ENCODE results near the gene PWWP2B. TPM values are rescaled to one million over a fixed set of nuclear protein-coding genes. Genes with fewer than 3 reads are reported as not detected.
"Not testable (repeated sequence)": the region's sequence is repeated elsewhere in the genome, so short reads cannot be mapped to it uniquely, and the experiment has no call there.

Gene PWWP2B
- total RNA-seq, 1 donor from 2014 or later: 12.0 TPM

DNA sequence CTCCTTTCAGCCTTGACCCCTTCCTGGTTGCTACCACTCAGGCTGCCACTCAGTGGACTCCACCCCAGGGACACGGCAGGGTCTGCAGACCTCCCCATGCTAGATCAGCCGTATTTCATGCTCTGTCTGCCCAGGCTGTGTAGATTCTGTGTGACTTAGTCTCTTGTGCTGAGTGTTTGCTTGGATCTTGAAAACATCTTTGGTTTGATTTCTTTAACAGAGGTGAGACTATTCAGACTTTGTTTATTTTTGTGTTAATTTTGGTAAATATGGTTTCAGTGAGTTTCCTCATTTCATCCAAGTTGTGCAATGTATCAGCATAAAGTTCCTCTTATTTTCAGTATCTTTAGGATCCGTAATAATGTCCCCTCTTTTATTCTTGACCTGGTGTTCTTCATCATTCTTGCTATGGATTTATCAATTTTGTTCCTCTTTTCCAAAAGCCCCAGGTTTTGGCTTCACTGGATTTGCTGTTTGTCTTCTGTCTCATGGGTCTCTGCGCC, 21.2 kb upstream of the PWWP2B start:
- Mint-ChIP-seq H3K9me3 (ENCODE audit: unreplicated experiment) (no peaks in the 10 kb centered on the region), H3K27ac (ENCODE audit: unreplicated experiment) (no peak overlapping the region)
- FAIRE-seq: no peak

DNA sequence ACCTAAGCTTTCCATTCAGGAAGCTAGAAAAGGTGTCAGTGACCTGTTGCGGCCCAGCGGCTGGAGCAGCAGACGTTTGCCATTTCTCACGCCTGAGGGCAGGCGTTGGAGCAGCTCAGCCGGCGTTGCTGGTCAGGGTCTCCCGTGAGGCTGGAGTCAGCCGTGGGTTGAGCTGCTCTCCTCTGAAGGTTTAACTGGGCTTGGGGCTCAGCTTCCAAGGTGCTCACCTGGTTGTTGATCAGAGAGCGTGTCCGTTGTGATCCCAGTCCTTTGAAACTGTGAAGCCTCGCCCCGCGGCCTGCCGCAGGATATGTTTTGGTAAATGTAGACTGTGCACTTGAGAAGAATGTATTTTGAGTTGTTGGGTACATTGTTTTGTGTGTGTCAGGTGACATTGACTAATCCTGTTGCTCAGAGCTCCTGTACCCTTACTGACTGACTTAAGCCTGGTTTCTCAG, 20.6 kb upstream of the PWWP2B start:
- H3K36me3 Mint-ChIP-seq (ENCODE audit: low read depth, unreplicated experiment): peaks cover 4% of the 10 kb centered on the region
- H3K36me3 ChIP-seq (ENCODE audit: insufficient read depth, low read length): no peaks in the 10 kb centered on the region
- H3K27ac ChIP-seq (ENCODE audit: low read depth, low read length): no peak overlapping the region
- no peak overlapping the region for H3K4me3 Mint-ChIP-seq (ENCODE audit: unreplicated experiment)
- DNase-seq (ENCODE audit: low read depth): no peak
- H3K27ac Mint-ChIP-seq (ENCODE audit: unreplicated experiment): no peak overlapping the region
- no peak overlapping the region for H3K4me3 ChIP-seq (ENCODE audit: insufficient read depth, low read depth, low read length)
- H3K9ac ChIP-seq (ENCODE audit: low read length): no peak overlapping the region
- no peaks in the 10 kb centered on the region for H4K20me1 ChIP-seq (ENCODE audit: insufficient read depth, low read length)
- no peak for FAIRE-seq
- no peaks in the 10 kb centered on the region for H3K4me1 ChIP-seq (ENCODE audit: insufficient read depth, low read length)
- H3K9me3 Mint-ChIP-seq (ENCODE audit: unreplicated experiment): peaks cover 1% of the 10 kb centered on the region
- peaks cover 17% of the 10 kb centered on the region for H3K27me3 Mint-ChIP-seq (ENCODE audit: low read depth, unreplicated experiment)
- H3K4me2 ChIP-seq (ENCODE audit: low read length): no peak overlapping the region
- no peaks in the 10 kb centered on the region for H3K4me1 Mint-ChIP-seq (ENCODE audit: low read depth, unreplicated experiment)
- no peak overlapping the region for H2AFZ ChIP-seq (ENCODE audit: low read depth, low read length)
- H3K27me3 ChIP-seq (ENCODE audit: insufficient read depth, low read length): no peaks in the 10 kb centered on the region
- no peaks in the 10 kb centered on the region for H3K9me3 ChIP-seq (ENCODE audit: insufficient read depth, low read depth, low read length)
- no peak for TF ChIP-seq EZH2 (IDR thresholded peaks at IDR 0.05; ENCODE audit: insufficient read depth, low read length)
- TF ChIP-seq, protein P1, sequence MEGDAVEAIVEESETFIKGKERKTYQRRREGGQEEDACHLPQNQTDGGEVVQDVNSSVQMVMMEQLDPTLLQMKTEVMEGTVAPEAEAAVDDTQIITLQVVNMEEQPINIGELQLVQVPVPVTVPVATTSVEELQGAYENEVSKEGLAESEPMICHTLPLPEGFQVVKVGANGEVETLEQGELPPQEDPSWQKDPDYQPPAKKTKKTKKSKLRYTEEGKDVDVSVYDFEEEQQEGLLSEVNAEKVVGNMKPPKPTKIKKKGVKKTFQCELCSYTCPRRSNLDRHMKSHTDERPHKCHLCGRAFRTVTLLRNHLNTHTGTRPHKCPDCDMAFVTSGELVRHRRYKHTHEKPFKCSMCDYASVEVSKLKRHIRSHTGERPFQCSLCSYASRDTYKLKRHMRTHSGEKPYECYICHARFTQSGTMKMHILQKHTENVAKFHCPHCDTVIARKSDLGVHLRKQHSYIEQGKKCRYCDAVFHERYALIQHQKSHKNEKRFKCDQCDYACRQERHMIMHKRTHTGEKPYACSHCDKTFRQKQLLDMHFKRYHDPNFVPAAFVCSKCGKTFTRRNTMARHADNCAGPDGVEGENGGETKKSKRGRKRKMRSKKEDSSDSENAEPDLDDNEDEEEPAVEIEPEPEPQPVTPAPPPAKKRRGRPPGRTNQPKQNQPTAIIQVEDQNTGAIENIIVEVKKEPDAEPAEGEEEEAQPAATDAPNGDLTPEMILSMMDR (IDR thresholded peaks at IDR 0.05; ENCODE audit: insufficient read depth, low read depth, low read length): no peak
- H3K79me2 ChIP-seq (ENCODE audit: insufficient read depth, low read length): no peaks in the 10 kb centered on the region

More for the DNA sequence above, 21.2 kb upstream of the PWWP2B start:
- Histone ChIP-seq H3K9ac (ENCODE audit: low read length) (no peak overlapping the region), H3K36me3 (ENCODE audit: insufficient read depth, low read length) (no peaks in the 10 kb centered on the region), H3K79me2 (ENCODE audit: insufficient read depth, low read length) (no peaks in the 10 kb centered on the region), H3K27ac (ENCODE audit: low read depth, low read length) (no peak overlapping the region), H3K4me2 (ENCODE audit: low read length) (no peak overlapping the region), H4K20me1 (ENCODE audit: insufficient read depth, low read length) (no peaks in the 10 kb centered on the region), H3K4me1 (ENCODE audit: insufficient read depth, low read length) (no peaks in the 10 kb centered on the region), H2AFZ (ENCODE audit: low read depth, low read length) (no peak overlapping the region), H3K9me3 (ENCODE audit: insufficient read depth, low read depth, low read length) (no peaks in the 10 kb centered on the region), H3K27me3 (ENCODE audit: insufficient read depth, low read length) (no peaks in the 10 kb centered on the region), H3K4me3 (ENCODE audit: insufficient read depth, low read depth, low read length) (no peak overlapping the region)
- no peak for DNase-seq (ENCODE audit: low read depth)
- peaks cover 17% of the 10 kb centered on the region for H3K27me3 Mint-ChIP-seq (ENCODE audit: low read depth, unreplicated experiment)
- H3K4me3 Mint-ChIP-seq (ENCODE audit: unreplicated experiment): no peak overlapping the region
- no peaks in the 10 kb centered on the region for H3K4me1 Mint-ChIP-seq (ENCODE audit: low read depth, unreplicated experiment)
- H3K36me3 Mint-ChIP-seq (ENCODE audit: low read depth, unreplicated experiment): peaks cover 4% of the 10 kb centered on the region
- TF ChIP-seq, protein P1 (IDR thresholded peaks at IDR 0.05; ENCODE audit: insufficient read depth, low read depth, low read length): no peak
- TF ChIP-seq EZH2 (IDR thresholded peaks at IDR 0.05; ENCODE audit: insufficient read depth, low read length): no peak

DNA sequence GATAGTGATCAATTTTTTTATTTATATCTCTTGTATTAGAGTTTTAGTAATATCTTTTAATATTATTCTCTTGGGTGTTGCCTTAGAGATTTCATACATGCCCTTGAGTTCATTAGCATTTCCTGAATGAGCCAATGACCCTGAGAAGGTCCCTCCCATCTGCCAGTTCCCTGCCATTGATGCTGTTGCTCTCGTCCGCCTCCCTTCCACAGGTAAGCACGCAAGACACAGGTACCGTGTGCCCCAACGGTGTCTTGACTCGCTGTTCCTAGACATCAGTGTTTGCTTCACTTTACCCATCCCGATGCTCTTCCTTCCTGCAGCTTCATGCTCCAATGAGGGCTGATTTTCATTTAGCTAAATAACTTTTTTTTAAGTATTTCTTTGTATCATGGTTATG, 19.7 kb upstream of the PWWP2B start:
- Histone ChIP-seq H3K4me1 (ENCODE audit: insufficient read depth, low read length) (no peaks in the 10 kb centered on the region), H3K27ac (ENCODE audit: low read depth, low read length) (no peak overlapping the region), H3K9me3 (ENCODE audit: insufficient read depth, low read depth, low read length) (no peaks in the 10 kb centered on the region), H3K4me2 (ENCODE audit: low read length) (no peak overlapping the region), H4K20me1 (ENCODE audit: insufficient read depth, low read length) (no peaks in the 10 kb centered on the region), H3K36me3 (ENCODE audit: insufficient read depth, low read length) (no peaks in the 10 kb centered on the region), H3K9ac (ENCODE audit: low read length) (no peak overlapping the region), H3K4me3 (ENCODE audit: insufficient read depth, low read depth, low read length) (no peak overlapping the region), H2AFZ (ENCODE audit: low read depth, low read length) (no peak overlapping the region), H3K79me2 (ENCODE audit: insufficient read depth, low read length) (no peaks in the 10 kb centered on the region), H3K27me3 (ENCODE audit: insufficient read depth, low read length) (no peaks in the 10 kb centered on the region)
- H3K27ac Mint-ChIP-seq (ENCODE audit: unreplicated experiment): no peak overlapping the region
- peaks cover 3% of the 10 kb centered on the region for H3K9me3 Mint-ChIP-seq (ENCODE audit: unreplicated experiment)
- DNase-seq (ENCODE audit: low read depth) (no peak), FAIRE-seq (no peak)
- H3K4me1 Mint-ChIP-seq (ENCODE audit: low read depth, unreplicated experiment): no peaks in the 10 kb centered on the region
- peaks cover 16% of the 10 kb centered on the region for H3K27me3 Mint-ChIP-seq (ENCODE audit: low read depth, unreplicated experiment)
- H3K36me3 Mint-ChIP-seq (ENCODE audit: low read depth, unreplicated experiment): peaks cover 4% of the 10 kb centered on the region
- TF ChIP-seq, protein P1 (IDR thresholded peaks at IDR 0.05; ENCODE audit: insufficient read depth, low read depth, low read length): no peak
- no peak for TF ChIP-seq EZH2 (IDR thresholded peaks at IDR 0.05; ENCODE audit: insufficient read depth, low read length)
- H3K4me3 Mint-ChIP-seq (ENCODE audit: unreplicated experiment): no peak overlapping the region

DNA sequence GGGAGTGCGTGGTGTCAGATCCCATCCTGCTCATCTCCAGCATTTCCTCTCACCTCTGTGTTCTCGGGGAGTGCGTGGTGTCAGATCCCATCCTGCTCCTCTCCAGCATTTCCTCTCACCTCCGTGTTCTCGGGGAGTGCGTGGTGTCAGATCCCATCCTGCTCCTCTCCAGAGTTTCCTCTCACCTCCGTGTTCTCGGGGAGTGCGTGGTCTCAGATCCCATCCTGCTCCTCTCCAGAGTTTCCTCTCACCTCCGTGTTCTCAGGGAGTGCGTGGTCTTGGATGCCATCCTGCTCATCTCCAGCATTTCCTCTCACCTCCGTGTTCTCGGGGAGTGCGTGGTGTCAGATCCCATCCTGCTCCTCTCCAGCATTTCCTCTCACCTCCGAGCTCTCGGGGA, 18.0 kb upstream of the PWWP2B start:
- H3K27ac Mint-ChIP-seq (ENCODE audit: unreplicated experiment); H3K9me3 Mint-ChIP-seq (ENCODE audit: unreplicated experiment); H3K4me2 ChIP-seq (ENCODE audit: low read length); H3K4me1 ChIP-seq (ENCODE audit: insufficient read depth, low read length); H3K36me3 ChIP-seq (ENCODE audit: insufficient read depth, low read length); FAIRE-seq; H3K27ac ChIP-seq (ENCODE audit: low read depth, low read length); H3K27me3 Mint-ChIP-seq (ENCODE audit: low read depth, unreplicated experiment); H3K36me3 Mint-ChIP-seq (ENCODE audit: low read depth, unreplicated experiment); H3K9ac ChIP-seq (ENCODE audit: low read length); H3K4me3 Mint-ChIP-seq (ENCODE audit: unreplicated experiment); H4K20me1 ChIP-seq (ENCODE audit: insufficient read depth, low read length); H3K4me3 ChIP-seq (ENCODE audit: insufficient read depth, low read depth, low read length); H3K4me1 Mint-ChIP-seq (ENCODE audit: low read depth, unreplicated experiment); DNase-seq (ENCODE audit: low read depth); H3K9me3 ChIP-seq (ENCODE audit: insufficient read depth, low read depth, low read length); H3K79me2 ChIP-seq (ENCODE audit: insufficient read depth, low read length); H2AFZ ChIP-seq (ENCODE audit: low read depth, low read length); H3K27me3 ChIP-seq (ENCODE audit: insufficient read depth, low read length): not testable (repeated sequence)
